Activated CD8-positive, alpha-beta memory T cell treated with anti-CD3 and anti-CD28 coated beads, Interleukin-2, amount 50 U/mL, for 24 hours (primary cell): Measurements from ENCODE around the gene MRPL43.
"Not testable (repeated sequence)": the region's sequence is repeated elsewhere in the genome, so short reads cannot be mapped to it uniquely, and the experiment has no call there.

Experiments
- DNase-seq: peaks from one replicate; pipeline ENCODE4 v3.0.0-alpha.2; 2020; ENCODE audit errors: extremely low read depth

MRPL43 gene

GRCh38 chr10:100986952-100987684 lies at the start of gene MRPL43, which contains the start of gene TWNK:
TSS of gene MRPL43 (minus strand) at chr10:100987497. CDS start at chr10:100987443, 54 bp downstream.
TSS of gene TWNK (plus strand) at chr10:100987543. CDS start at chr10:100988211, 668 bp downstream.
- peak; percentile 73 for DNase-seq

- DNase-seq, result no peak
Observed at GRCh38 chr10:101036726-101037125, 49.4 kb upstream of the MRPL43 start.

GRCh38 chr10:101035916-101036702 lies 48.8 kb upstream of the MRPL43 start:
- DNase-seq, result no peak

- no peak for DNase-seq
Observed at GRCh38 chr10:101035314-101035713, 48.0 kb upstream of the MRPL43 start.

- DNase-seq, result not testable (repeated sequence)
Observed at GRCh38 chr10:101034404-101034803, 47.1 kb upstream of the MRPL43 start.

- no peak for DNase-seq
Observed at GRCh38 chr10:101033276-101033675, 46.0 kb upstream of the MRPL43 start.

GRCh38 chr10:101032637-101033224 lies 45.4 kb upstream of the MRPL43 start:
- peak; percentile 29 for DNase-seq

GRCh38 chr10:101031796-101032636 lies 44.7 kb upstream of the MRPL43 start:
- DNase-seq, result peak; percentile 42

- DNase-seq, result peak; percentile 87
Observed at GRCh38 chr10:101031128-101031795, 44.0 kb upstream of the MRPL43 start, which contains the start of the genes PDZD7 and SFXN3. TSS of gene PDZD7 (minus strand) at chr10:101031129. CDS start at chr10:101030219, 910 bp downstream. TSS of gene SFXN3 (plus strand) at chr10:101031234. CDS start at chr10:101034695, 3,461 bp downstream.

- no peak for DNase-seq
Observed at GRCh38 chr10:101030496-101031127, 43.3 kb upstream of the MRPL43 start.

GRCh38 chr10:101029520-101030295 lies 42.4 kb upstream of the MRPL43 start:
- DNase-seq, result no peak

- DNase-seq, result no peak
Observed at GRCh38 chr10:101028446-101029337, 41.4 kb upstream of the MRPL43 start.

GRCh38 chr10:101027106-101027720 lies 39.9 kb upstream of the MRPL43 start:
- DNase-seq, result no peak

GRCh38 chr10:101022967-101023705 lies 35.8 kb upstream of the MRPL43 start:
- no peak for DNase-seq

- DNase-seq, result no peak
Observed at GRCh38 chr10:101021692-101022251, 34.5 kb upstream of the MRPL43 start.

GRCh38 chr10:101021239-101021638 lies 33.9 kb upstream of the MRPL43 start:
- DNase-seq, result no peak
